Fibroblast of lung (primary cell): ENCODE results near the gene ARSG. TPM values are rescaled to one million over a fixed set of nuclear protein-coding genes. Genes with fewer than 3 reads are reported as not detected.

Experiments used
- DNase-seq, 2 donors: peaks; one replicate each; pipeline versions ENCODE4 v3.0.0 to v3.0.0-alpha.2; 2010; ENCODE audit warnings: low read depth in 2 of 2
- H2AFZ ChIP-seq: 2 replicates; pipeline ENCODE4 v1.5.1; 2012; ENCODE audit warnings: low read length, control low read depth, inconsistent platforms
- H3K27ac ChIP-seq: 2 replicates; pipeline ENCODE4 v1.5.1; 2011; ENCODE audit warnings: low read length, control low read depth; ENCODE audit not compliant: insufficient read depth
- H3K27me3 ChIP-seq: 2 replicates; pipeline ENCODE4 v1.5.1; 2011; ENCODE audit warnings: mild to moderate bottlenecking, low read length; ENCODE audit not compliant: control insufficient read depth, insufficient read depth
- H3K36me3 ChIP-seq: 2 replicates; pipeline ENCODE4 v1.5.1; 2011; ENCODE audit warnings: low read length; ENCODE audit not compliant: control insufficient read depth, insufficient read depth
- H3K4me1 ChIP-seq: 2 replicates; pipeline ENCODE4 v1.5.1; 2011; ENCODE audit warnings: low read length; ENCODE audit not compliant: control insufficient read depth, insufficient read depth; ENCODE audit errors: extremely low read depth
- H3K4me2 ChIP-seq: 2 replicates; pipeline ENCODE4 v1.5.1; 2011; ENCODE audit warnings: low read length, control low read depth; ENCODE audit not compliant: insufficient read depth; ENCODE audit errors: extremely low read depth
- H3K4me3 ChIP-seq, 4 experiments: fragments of 200-600 bp in 1 of 4; sonication (generic) in 1 of 4; replicated peaks in 1 of 4; 2 replicates each; pipeline ENCODE4 v1.5.1; 2011 to 2016; ENCODE audit warnings: low read length in 4 of 4, low read depth in 3 of 4, mild to moderate bottlenecking in 3 of 4, control low read depth in 2 of 4, inconsistent platforms in 1 of 4, mixed read lengths in 1 of 4; ENCODE audit not compliant: insufficient read depth in 1 of 4; ENCODE audit errors: control extremely low read depth in 1 of 4
- H3K79me2 ChIP-seq: 2 replicates; pipeline ENCODE4 v1.5.1; 2012; ENCODE audit warnings: mild to moderate bottlenecking, low read length, inconsistent platforms; ENCODE audit not compliant: control insufficient read depth, insufficient read depth
- H3K9ac ChIP-seq: 2 replicates; pipeline ENCODE4 v1.5.1; 2011; ENCODE audit warnings: mild to moderate bottlenecking, low read length, control low read depth; ENCODE audit not compliant: insufficient read depth
- H3K9me3 ChIP-seq: 2 replicates; pipeline ENCODE4 v1.5.1; 2012; ENCODE audit warnings: low read depth, low read length; ENCODE audit not compliant: control insufficient read depth, insufficient read depth
- H4K20me1 ChIP-seq: 2 replicates; pipeline ENCODE4 v1.5.1; 2011; ENCODE audit warnings: low read length; ENCODE audit not compliant: control insufficient read depth, insufficient read depth; ENCODE audit errors: extremely low read depth
- CTCF ChIP-seq, 2 donors: IDR thresholded peaks in 1 of 2; conservative IDR thresholded peaks in 1 of 2; 1 replicate in 1 of 2; 2 replicates in 1 of 2; pipeline ENCODE4 v1.5.1; 2011 to 2012; ENCODE audit warnings: low read length in 2 of 2, control low read depth in 1 of 2, inconsistent platforms in 1 of 2, low read depth in 1 of 2, mild to moderate bottlenecking in 1 of 2
- EZH2 ChIP-seq: IDR thresholded peaks from 2 replicates; pipeline ENCODE4 v1.5.1; 2012; ENCODE audit warnings: low read length, control low read depth, mild to moderate bottlenecking; ENCODE audit errors: missing control alignments
- polyA plus RNA-seq, 2 donors: library from polyadenylated mRNA; depleted of rRNA in 1 of 2; stranded (reverse) in 1 of 2; unstranded in 1 of 2; fragments of >200 nt; gene quantifications; 2 replicates each; pipeline ENCODE4 v1.2.1, GENCODE V29; 2011 to 2012; ENCODE audit warnings: missing spikeins in 1 of 2
- total RNA-seq: library from RNA; depleted of rRNA; stranded (reverse); fragments of >200 nt; gene quantifications from 2 replicates; pipeline ENCODE4 v1.2.1, GENCODE V29; 2014

ARSG gene
- total and polyA plus RNA-seq, 2 donors (not counting 1 experiment from before 2014, with no cell fraction given) = 3.5 to 8.1 TPM

GRCh38 chr17:68346448-68346847 lies 55.2 kb downstream of the ARSG start:
- DNase-seq = no peak
- Histone ChIP-seq H3K4me2 (no peak overlapping the region), H2AFZ (no peak overlapping the region), H3K36me3 (no peaks in the 10 kb centered on the region), H3K9me3 (no peaks in the 10 kb centered on the region), H3K9ac (no peak overlapping the region), H3K4me1 (no peaks in the 10 kb centered on the region), H3K27ac (no peak overlapping the region), H3K4me3 (no peak overlapping the region), H3K27me3 (no peaks in the 10 kb centered on the region), H3K79me2 (no peaks in the 10 kb centered on the region), H4K20me1 (no peaks in the 10 kb centered on the region)
- no peak for TF ChIP-seq EZH2
- no peak for TF ChIP-seq CTCF (conservative IDR thresholded peaks at IDR 0.05 in 1 of 2, IDR thresholded peaks at IDR 0.05 in 1 of 2; ENCODE audit: low read depth in 1 of 2, low read length in 2 of 2)

- Histone ChIP-seq H3K4me1 (no peaks in the 10 kb centered on the region), H3K4me2 (no peak overlapping the region), H3K4me3 (no peak overlapping the region), H3K27me3 (no peaks in the 10 kb centered on the region), H2AFZ (no peak overlapping the region), H3K27ac (no peak overlapping the region), H3K79me2 (no peaks in the 10 kb centered on the region), H3K9ac (no peak overlapping the region), H3K36me3 (no peaks in the 10 kb centered on the region), H4K20me1 (no peaks in the 10 kb centered on the region), H3K9me3 (no peaks in the 10 kb centered on the region)
- DNase-seq = no peak
- no peak for TF ChIP-seq EZH2
- TF ChIP-seq CTCF (conservative IDR thresholded peaks at IDR 0.05 in 1 of 2, IDR thresholded peaks at IDR 0.05 in 1 of 2; ENCODE audit: low read depth in 1 of 2, low read length in 2 of 2) = no peak
Observed at GRCh38 chr17:68347380-68347779, 56.1 kb downstream of the ARSG start.

- H3K27ac ChIP-seq = no peak overlapping the region
- no peak overlapping the region for H3K4me2 ChIP-seq
- no peaks in the 10 kb centered on the region for H3K9me3 ChIP-seq
- no peak overlapping the region for H3K9ac ChIP-seq
- H3K79me2 ChIP-seq = no peaks in the 10 kb centered on the region
- H3K27me3 ChIP-seq = no peaks in the 10 kb centered on the region
- H3K36me3 ChIP-seq = no peaks in the 10 kb centered on the region
- no peak for DNase-seq
- H3K4me1 ChIP-seq = no peaks in the 10 kb centered on the region
- no peak overlapping the region for H3K4me3 ChIP-seq
- H2AFZ ChIP-seq = no peak overlapping the region
- TF ChIP-seq CTCF (conservative IDR thresholded peaks at IDR 0.05 in 1 of 2, IDR thresholded peaks at IDR 0.05 in 1 of 2; ENCODE audit: low read depth in 1 of 2, low read length in 2 of 2) (no peak), EZH2 (no peak)
- H4K20me1 ChIP-seq = no peaks in the 10 kb centered on the region
Observed at GRCh38 chr17:68349157-68349556, 57.9 kb downstream of the ARSG start.
